Left hindlimb (tissue), 1 donor: ENCODE measurements around the gene TOB1.
"Not testable (repeated sequence)": the region's sequence is repeated elsewhere in the genome, so short reads cannot be mapped to it uniquely, and the experiment has no call there.

Source experiments
- DNase-seq: peaks from one replicate; pipeline ENCODE4 v3.0.0-alpha.2; 2018

Gene TOB1

DNA sequence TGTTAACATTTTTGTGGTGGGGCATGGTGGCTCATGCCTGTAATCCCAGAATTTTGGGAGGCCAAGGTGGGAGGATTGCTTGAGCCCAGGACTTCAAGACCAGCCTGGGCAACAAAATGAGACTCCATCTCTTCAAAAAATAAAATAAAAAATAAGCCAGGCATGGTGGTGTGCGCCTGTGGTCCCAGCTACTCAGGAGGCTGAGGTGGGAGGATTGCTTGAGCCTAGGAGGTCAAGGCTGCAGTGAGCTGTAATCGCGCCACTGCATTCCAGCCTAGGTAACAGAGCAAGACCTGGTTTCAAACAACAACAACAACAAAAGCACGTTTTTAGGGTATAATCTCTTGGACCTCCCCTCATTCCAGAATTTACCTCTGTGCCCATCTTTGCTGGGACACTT lies 28.4 kb upstream of the TOB1 start:
- not testable (repeated sequence) for DNase-seq

DNA sequence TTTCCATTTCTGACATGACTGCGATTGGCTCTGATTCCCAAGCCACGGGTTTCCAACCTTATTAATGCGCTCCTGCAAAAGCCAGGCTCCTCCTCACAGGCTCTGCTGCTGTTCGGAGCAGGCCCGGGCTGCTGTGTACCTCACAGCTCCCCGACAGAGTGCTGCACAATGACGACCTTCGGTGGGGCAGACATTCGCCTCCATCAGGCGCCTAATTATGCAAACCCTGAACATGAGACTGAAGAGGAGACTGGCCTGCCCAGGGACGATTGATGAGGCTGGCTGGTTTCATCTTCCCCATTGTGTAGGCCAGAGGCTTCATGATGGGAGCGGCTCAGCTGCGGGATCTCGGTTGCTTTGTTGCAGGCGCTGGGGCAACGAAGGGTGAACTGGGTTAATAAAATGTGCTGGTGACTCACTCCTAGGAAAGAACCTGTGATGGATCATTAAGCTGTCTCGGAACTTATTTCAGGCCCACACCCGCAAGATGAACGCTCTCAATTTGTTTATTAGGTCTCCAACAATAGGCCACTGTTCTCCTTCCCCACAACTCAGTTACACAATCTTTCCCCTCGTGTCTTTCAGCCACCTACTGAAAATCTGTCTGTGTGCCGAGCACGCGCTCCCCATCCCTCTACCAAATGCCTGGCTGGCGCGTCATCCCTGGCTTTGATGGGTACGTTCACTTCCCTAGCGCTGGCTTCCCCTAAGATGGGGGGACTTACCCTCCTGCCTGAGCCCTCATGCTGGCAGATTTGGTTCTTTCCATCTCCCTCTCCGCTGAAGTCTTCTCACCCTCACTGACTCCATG lies 27.2 kb upstream of the TOB1 start:
- no peak for DNase-seq

DNA sequence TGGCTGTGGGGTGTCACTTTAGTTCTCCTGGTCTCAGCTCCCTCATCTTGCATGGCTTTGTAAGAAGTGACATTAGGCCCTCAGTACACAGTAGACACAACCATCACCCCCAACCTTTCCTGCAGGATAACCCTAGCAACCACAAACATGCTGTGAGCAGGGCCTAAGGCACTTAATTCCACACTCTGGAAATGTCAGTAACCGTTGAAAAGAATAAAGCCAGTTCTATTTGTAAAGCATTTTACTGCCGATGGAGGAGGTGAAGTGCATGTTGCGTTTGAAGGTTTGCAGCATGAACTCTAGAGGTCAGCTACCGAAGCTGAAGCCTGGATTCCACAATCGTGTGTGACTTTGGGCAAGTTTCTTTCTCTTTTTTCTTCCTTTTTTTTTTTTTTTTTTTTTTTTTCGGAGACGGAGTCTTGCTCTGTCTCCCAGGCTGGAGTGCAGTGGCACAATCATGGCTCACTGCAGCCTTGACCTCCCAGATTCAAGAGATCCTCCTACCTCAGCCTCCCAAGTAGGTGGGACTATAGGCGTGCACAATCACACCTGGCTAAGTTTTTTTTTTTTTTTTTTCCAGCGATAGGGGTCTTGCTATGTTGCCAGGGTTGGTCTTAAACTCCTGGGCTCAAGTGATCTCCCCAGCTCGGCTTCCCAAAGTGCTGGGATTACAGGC lies 26.1 kb upstream of the TOB1 start:
- no peak for DNase-seq

DNA sequence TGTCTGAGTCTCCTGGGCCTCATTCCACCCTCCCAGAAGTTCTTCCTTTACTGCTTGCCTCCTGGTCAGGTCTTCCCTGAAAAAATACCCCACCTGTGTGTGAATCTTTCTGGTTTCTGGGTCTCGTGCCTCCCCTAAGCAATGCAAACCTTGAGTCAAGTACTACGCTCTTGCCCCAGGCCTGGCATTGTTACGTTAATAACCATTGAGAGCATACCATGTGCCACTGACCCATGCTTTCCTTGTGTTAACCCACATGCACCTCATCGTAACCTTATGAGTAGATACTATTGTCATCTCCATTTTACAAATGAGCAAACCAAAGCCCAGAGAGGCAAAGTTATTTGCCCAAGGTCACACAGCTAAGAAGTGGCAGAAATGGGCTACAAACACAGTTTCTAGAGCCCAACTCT lies 25.4 kb upstream of the TOB1 start:
- no peak for DNase-seq

DNA sequence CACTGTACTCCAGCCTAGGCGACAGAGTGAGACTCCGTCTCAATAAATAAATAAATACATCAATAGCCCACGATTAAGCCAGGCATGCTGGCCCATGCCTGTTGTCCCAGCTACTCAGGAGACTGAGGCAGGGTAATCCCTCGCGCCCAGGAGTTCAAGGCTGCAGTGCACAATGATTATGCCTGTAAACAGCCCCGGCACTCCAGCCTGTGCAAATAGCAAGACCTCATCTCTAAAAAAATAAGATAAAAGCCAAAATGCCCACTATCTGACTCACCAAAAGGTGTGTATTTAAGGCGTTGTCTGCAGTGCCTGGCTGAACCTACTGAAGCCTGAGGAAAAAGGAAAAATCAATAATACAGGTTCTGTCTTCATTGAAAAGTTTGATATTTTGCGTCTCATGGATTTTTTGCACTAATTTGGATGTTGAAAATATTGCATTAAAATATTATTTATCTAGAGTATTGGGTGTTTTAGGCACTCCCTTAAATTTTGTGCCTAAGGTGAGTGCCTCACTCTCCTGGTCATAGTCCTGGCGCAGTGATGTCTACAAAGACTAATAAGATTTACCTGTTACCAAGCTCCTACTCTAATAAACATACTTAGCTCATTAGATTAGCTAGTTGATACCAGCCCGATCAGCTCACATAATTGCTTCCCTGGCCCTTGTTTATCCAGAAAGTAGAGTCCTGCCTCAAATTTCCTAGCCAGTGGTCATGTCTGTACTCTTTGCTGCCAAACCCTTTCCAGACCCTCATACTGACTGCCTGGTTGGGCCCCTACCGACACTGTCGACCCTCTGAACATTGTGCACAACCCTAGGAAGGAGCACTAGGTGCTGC lies 24.7 kb upstream of the TOB1 start:
- DNase-seq, result no peak

DNA sequence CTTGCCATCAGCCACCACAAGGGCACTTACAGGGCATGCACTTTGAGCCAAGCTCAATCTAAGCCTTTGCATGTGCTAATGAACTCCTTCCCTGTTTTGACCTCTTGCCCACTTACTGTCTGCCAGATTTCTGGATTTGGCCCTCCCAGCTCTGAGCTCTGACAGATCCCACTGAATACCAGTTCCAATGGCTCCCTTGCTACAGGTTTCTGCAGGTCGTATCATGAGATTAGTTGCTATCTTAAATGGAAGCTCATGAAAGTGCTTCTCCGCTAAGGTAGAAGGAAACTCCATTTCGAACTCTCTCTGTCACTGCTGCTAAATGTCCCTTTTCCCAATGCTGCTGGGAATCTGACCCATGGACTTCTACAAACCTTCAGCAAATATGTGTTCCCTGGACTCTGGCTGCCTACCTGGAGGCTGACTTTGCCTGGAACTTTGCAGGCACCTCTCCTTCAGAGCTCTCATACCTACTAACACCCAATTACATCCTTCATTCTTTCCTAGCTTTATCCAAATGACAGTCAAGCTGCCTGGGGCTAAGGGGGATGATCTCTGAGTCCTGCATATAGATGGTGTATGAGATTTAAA lies 23.5 kb upstream of the TOB1 start:
- DNase-seq, result no peak

DNA sequence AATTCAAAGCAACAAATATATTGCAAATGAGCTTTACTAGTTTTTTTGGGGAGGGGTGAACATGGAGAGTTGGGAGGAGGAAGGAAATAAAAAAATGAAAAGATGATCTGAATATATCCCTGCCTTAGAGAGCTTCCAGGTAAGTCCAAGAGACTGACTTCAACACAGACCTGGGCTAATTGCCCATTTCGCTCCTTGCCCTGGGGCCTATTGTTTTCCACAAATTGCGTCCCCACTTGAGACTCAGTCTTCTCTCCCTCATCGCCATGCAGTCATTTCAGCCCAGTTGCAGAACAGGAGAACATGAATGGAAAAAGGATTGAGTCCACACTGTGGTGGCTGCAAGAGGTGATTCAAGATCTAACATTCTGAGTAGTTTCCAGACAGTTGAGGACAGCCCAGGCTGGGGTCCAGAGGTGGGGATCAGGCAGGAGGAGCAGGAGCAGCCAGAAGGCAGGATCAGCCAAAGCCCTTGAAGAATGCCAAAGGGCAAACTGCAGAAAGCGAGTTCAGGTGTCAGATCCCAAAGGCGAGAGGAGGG lies 21.6 kb upstream of the TOB1 start:
- DNase-seq, result no peak

DNA sequence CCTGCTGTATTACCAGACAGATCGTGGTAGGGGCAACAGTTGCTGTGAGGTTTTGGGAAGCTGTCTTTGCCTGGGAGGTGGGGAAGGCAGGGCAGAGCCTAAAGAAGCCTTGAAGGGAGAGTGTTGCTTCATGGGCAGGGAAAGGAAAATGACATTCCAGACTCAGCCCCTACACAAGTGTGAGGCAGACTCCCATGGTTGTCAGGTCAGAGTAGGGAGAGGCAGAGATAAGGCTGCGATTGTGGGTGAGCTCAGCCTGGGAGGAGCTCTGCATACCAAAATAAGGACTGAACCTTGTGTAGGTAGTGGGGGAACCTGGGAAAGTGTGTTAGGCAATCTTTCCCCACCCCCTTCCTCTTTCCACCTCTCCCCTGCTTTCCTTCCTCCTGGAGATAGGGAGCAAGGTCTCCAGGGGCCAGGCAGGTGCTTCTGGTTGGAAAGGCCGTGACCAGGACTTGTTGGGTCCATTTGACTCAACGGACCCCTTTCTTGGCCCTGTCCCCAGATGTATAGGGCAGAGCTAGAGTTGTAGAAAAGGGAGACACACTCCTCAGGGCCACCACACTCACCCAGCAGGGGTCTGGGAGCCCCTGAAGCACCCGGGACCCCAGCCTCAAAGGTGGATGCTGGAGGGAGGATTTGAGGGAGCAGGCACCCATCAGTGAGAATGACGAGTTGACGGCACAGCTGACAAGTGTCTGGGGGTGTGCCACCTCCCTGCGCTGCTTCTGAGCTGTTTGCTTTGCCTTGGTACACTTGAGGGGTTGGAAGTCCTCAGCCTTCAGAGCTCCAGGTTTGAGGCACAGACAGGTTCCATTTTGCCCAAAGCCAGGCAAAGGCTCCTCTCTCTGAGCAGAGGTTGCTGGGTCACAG lies 18.5 kb upstream of the TOB1 start:
- DNase-seq, result no peak

DNA sequence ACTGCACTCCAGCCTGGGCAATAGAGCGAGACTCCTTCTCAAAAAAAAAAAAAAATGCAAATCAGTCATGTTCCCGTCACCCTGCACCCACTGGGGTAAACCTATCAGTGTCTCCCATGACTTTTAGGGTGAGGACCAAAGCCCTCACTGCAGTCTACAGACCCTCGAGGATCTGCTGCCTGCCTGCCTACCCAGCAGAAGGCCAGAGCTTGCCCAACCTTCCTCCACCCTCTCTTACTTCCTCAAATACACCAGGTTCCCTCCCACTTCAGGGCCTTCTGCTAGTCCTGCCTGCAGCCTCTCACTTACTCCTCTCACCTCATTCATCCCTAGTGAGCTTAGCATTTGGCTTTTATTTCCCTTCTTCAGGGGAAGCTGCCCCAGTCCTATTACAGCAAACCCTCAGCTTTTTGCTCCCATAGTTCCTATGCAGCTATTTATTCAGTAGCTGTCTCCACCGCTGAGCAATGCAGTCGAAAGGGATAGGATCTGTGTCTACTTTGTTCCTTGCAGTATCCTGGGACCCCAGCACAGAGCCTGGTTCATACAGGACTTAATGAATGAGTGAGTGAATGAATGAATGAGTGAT lies 17.8 kb upstream of the TOB1 start:
- DNase-seq, result no peak

DNA sequence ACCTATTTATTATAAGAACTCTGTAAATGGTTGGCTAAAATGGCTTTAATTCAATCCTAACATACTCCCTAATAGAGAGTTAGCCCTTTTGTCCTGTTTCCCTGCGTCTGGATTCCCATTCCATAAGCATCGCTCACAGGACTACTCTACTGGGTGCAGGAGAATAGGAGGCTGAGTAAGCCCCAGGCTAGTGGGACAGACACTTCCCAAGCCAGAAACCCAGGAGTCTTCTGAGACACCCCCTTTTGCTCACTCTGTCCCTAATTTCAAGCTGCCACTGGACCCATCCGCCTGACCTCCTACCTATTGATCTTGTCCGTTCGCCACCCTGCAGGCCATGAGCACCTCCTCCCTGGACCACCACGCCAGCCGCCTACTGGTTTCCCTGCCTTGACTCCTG lies 16.7 kb upstream of the TOB1 start:
- no peak for DNase-seq

DNA sequence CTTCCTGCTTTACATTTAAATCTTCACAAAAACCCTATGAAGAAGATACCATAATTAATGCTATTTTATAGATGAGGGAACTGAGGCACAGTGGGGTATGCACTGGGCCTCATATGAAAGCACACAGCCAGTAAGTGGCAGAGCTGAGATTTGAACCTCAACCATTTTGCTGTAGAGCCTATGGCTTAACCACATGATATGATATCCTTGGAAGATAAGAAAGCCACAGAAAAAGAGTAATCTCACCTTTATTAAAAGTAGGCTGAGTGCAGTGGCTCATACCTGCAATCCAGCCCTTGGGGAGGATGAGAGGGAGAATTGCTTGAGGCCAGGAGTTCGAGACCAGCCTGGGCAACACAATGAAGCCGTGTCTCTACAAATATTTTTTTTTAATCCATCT lies 15.0 kb upstream of the TOB1 start:
- DNase-seq, result no peak

DNA sequence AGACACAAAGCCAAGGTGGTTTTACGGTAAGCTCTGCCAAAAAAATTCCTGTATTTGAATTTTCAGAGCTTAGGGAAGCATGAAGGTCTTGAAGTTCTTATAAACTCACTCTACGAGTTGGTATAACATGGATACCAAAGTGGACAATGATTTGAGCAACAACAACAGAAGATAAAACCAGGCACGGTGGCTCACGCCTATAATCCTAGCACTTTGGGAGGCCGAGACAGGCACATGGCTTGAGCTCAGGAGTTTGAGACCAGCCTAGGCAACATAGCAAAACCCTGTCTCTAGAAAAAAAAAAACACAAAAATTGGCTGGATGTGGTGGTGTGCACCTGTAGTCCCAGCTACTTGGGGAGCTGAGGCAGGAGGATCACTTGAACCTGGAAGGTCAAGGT lies 12.9 kb upstream of the TOB1 start:
- DNase-seq, result no peak

DNA sequence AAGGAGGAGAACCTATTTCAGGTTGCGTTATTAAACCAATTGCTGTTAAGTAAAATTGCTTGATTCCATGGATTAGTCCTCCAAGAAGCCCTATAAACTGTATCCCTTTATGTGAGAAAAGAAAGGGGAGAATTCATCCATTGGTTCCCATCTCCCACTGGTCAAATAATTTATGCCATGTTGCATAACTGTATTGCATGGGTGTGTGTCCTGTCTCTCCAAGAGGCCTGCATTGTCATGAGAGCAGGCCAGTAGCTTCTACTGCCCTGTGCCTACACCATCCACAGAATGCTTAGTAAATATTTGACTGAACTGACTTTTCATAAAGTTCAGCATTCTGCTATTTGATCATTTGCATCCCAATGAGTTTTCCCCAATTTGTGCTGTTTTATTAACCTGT lies 11.7 kb upstream of the TOB1 start:
- no peak for DNase-seq

DNA sequence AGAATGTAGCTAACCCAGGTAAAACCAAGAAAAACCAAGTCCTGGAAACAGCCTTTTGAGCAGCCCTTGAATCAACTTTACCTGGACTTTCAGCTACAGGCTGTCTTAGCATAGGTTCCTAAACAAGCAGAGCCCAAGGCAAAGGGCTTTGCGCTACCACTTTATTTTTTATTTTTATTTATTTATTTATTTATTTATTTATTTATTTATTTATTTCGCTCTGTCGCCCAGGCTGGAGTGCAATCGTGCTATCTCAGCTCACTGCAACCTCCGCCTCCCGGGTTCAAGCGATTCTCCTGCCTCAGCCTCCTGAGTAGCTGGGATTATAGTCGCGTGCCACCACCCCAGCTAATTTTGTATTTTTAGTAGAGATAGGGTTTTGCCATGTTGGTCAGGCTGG lies 10.9 kb upstream of the TOB1 start:
- DNase-seq, result not testable (repeated sequence)

DNA sequence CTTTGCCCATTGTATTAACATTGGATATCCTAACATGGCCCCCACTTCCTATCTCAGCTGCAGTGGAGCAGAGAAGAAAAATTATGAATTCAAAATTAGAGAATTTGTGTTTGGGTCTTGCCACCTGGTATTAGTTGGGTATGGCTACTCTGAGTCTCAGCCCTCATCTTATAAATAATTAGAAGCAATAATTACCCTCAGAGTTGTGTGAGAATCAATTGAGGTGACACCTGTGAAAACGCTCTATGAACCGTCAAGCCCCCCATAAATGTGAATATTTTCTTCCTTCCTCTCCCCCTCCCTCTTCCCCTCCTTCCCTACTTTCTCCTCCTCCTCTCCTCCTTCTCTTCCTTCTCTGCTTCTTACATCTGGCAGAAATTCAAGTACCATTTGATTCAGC lies 8.9 kb upstream of the TOB1 start:
- DNase-seq, result no peak

DNA sequence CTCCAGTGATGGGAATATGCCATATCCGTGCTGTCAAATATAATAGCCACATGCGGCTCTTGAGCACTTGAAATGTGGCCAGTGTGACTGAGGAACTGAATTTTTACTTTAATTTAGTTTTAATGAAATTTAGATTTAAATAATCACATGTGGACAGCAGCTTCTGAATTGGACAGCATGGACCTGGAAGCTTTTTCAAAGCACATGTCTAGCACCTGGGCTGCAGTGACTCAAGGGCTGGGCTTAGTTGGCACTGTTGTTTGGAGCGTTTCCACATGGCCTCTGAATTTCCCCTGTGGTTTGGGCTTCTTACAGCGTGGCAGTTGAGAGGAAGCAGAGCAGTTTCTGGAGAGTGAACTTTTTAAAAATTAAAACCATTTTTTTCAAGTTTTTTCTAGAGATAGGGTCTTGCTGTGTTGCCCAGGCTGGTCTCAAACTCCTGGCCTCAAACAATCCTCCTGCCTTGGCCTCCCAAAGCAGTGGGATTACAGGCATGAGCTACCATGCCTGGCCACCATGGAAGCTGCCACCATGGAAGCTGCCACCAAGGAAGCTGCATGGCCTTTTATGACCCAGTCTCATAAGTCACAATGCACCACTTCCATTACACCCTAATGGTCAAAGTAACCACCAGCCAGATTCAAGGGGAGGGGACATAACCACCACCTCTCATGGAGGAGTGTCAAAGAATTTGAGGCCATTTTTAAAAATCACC lies 6.7 kb upstream of the TOB1 start:
- no peak for DNase-seq

DNA sequence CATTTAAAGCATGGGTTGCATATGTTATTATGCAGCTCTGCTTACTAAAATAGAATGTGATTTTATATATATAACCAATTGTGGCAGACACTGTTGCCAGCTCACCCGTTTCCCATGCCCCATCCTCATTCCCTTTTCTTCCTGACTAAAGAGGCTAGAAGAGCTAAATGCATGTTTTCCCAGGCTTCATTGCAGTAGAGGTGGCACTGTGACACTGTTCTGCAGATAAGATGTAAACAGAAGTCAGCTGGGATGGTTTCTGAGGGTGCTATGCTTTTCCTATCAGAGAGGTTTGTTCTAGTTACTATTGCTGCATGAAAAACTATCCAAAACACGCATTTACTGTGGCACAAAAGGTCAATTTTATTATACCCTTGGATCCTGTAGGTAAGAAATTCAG lies 5.7 kb upstream of the TOB1 start:
- no peak for DNase-seq

DNA sequence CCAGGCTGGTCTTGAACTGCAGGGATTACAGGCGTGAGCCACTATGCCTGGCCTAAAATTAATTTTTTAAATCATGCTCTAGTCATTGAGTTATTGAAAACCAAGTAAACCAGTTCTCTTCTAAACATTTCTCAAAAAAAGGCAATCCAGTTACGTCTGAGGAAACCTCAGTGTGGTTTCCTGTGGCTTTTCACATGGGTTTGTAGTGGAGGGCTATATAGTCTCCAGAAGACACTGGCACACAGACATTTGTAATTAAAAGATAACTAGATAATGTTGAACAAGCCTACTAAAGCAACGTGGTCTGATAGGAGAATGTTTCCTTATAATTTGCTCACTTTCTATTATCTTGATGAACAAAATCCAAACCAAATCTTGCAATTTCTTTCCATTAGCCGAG lies 5.2 kb upstream of the TOB1 start:
- no peak for DNase-seq

DNA sequence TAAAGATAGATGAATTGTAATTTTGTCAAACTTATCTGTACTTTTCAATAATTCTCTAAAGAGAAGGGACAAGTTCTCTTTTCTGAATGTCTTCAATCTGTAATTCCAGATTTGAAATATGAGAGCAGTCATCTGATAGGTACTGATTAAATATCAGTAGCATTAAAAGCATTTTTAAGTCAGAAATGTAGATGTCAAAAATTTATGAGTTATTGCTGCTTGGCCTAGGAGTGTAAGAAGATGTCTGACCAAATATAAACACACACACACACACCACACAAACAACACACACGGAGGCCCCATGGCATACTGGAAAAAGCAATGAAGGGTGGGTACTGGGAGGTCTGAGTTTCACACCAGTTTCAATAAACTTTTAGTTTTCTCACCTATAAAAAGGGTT lies 2.4 kb upstream of the TOB1 start:
- DNase-seq, result no peak

DNA sequence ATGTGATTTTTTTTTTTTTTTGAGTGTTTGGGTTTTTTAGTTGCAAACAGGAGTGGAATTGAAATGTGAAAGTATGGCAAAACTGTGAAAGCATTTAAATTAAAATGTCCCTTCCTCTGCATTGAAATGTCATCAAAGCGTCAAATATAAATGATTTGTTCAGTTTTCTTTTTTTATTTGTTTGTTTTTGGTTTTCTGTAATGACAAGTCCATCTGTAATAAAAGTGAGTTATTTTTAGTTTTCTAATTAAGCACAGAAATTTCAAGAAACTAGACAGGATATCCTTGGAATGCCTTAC lies 1.9 kb upstream of the TOB1 start:
- DNase-seq, result no peak
